GM19025 (cell line): ENCODE measurements around the gene PCDH19.

Experiments used
- ATAC-seq: cut with Tn5 transposase; IDR thresholded peaks from one replicate; pipeline ENCODE4 v1.9.1; 2021; ENCODE audit warnings: mild to moderate bottlenecking, low read depth, moderate library complexity; ENCODE audit not compliant: unreplicated experiment

PCDH19 gene

DNA sequence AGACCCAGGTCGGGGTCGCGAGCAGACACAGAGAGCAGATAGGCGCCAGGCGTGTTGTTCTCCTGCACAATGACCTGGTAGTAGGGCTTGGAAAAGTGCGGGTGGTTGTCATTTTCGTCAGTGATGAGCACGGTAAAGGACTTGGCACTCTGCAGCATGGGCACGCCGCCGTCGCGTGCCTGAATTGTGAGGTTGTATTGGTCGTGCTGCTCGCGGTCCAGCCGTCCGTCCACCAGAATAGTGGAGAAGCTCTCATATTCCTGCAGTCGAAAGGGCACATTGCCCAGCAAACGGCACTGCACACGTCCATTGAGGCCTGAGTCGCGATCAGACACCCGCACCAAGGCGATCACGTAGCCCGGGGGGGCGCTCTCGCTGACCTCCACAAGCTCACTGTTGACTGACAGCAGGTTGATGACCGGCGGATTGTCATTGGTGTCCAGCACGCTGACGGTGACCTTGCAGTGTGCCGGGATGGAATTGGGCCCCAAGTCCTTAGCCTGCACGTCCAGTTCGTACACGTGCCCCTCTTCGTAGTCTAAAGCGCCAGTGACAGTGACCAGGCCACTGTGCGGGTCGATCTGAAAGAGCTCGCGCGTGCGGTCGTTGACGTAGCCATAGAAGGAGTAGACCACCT lies 2.8 kb downstream of the PCDH19 start:
- no peak for ATAC-seq

DNA sequence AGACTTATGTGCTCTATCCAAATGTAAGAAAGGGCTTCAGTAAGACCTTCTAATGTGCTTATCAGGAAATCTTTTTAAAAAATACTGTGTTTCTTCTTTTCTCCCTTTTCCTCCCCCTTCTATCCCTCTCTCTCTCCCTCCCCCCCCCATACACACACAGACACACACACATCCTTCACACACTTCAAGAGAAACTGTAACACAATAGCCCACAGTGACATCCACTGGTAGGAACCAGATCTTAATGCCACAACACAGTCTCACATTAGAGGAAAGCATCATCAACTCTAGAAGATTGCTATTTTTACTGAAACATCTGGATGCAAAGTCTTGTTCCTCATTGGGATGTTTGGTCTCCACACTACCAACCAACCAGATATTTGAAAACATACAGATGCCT lies 4.6 kb downstream of the PCDH19 start:
- no peak for ATAC-seq

DNA sequence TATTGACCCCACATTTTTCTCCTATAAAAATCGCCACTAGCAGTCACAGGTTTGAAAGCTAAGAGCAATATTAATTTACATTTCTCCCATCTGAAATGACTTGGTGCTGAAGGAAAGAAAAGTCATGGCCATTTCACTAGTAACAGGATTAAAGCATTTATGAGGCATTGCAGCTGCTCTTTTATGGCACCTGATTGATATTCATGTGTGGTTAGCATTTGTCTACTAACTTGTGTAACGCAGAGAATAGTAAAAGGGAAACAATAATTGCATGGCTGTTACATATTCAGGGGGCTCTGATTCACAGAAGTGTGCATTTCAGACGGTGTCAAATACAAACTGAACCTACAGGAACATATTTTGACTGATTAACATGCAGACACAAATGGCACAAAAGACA lies 5.2 kb downstream of the PCDH19 start:
- ATAC-seq: no peak

DNA sequence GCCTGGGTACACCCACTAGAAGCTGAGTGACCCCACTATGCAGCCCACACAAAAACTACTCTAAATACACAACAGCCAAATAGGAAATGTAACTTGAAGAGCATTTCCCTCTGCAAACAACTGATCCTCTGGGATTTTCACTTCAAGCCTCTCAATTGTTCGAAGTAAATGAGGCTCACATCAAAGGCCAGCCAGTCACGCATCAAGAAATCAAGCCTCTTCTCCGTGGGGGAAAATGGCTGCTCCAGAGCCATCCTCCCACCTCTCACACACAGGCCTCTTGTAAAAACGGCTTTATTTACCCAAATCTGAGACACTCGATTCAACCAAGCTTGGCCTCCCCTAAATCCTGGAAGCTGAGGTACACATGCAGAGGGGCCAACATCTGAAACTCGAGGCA lies 14.3 kb downstream of the PCDH19 start:
- no peak for ATAC-seq

DNA sequence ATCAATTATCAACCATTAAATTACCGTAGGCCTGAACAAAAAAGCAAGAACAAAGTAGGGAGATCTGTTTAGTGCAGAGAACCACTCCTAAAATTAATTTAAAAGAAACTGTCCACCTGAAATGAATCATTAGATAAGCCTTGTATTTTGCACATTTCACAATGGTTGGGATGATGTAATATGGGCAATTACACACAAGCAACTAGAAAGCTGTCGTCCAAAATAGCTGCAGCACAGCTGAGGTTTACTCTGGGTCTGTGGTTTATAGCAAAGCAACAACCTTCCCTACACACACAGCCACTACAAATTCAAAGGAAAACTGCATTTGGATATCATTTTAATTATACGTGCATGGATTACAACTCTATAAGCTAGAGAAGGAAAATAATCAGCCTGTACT lies 28.5 kb downstream of the PCDH19 start:
- ATAC-seq: no peak

- ATAC-seq: no peak
Observed at GRCh38 chrX:100379388-100379986, 30.6 kb downstream of the PCDH19 start.

DNA sequence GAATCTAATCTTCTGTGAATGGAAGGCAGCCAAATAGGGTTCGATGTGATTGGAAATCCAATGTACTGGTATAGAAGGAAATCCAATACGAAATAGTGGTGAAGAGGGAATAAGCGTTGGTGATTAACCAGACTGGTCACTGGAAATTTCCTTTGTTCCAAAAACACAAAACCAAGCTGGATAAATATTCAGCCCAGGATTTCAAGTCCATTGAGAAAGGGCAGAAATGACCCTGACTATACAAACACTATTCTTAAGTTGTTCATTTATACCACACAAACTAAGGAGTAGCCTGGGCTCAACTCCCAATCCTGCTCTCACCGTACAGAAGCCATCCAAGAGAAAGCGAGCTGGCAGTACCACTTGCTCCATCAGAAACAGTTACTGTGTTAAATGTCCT lies 32.2 kb downstream of the PCDH19 start:
- ATAC-seq: no peak

GRCh38 chrX:100376576-100376975 lies 33.5 kb downstream of the PCDH19 start:
- ATAC-seq: no peak

DNA sequence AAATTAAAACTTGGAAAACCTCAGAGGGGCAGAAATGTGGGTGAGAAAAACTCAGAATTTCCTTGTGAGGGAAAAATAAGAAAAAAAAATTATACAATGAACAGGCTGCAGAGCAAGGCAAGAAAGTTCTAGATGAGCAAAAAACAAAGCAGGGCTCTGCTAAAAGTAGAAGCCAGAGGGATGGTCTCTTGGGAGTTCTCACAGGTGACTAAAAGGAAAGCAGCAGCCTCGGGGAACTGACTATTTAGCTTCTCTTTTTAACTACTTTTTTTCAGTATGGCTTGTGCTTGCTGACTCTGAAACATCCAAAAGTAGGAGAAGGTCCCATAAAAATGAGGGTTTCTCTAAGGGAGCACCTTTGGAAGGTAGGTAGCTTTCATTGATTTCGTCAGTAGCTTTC lies 36.4 kb downstream of the PCDH19 start:
- ATAC-seq: no peak

DNA sequence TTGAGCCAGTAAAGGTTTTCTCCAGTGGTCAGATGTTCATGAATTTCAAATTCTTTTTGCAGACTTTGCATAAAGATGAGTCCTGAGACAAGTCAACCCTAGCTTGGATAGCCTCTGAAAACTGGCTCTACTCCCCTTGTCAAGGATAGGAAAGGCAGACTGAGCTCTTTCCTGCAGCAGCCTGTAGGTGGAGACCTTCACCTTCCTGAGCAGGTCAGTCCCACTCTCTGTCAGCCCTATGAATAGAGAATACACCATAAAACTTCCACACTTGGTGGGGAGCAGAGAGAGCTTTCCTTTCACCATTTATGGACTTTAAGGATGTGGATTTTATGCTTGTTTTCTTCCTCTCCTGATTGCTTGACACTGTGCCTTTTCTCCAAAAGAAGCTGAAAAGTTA lies 41.9 kb downstream of the PCDH19 start:
- ATAC-seq: no peak

- ATAC-seq: no peak
Observed at GRCh38 chrX:100363896-100364295, 46.2 kb downstream of the PCDH19 start.

DNA sequence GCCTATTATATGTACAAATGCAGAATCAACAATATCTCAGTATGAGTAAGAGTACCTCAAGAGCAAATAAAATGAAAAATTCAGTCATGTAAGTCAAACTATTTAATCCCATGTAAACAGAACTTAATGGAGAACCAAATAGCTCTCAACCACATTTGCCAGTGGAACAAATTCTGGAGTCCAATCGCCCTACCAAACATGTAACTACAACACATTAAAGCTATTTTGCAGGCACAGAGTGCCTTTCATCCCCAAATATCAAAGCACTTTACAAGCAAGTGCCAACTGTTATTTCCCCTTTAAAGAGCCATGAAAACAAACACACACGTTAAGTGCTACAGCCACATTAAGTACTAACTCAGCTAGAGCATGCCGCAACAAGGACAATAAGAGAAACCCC lies 51.3 kb downstream of the PCDH19 start:
- no peak for ATAC-seq

GRCh38 chrX:100356351-100356896 lies 53.6 kb downstream of the PCDH19 start:
- ATAC-seq: no peak

GRCh38 chrX:100355680-100356079 lies 54.4 kb downstream of the PCDH19 start:
- ATAC-seq: no peak

DNA sequence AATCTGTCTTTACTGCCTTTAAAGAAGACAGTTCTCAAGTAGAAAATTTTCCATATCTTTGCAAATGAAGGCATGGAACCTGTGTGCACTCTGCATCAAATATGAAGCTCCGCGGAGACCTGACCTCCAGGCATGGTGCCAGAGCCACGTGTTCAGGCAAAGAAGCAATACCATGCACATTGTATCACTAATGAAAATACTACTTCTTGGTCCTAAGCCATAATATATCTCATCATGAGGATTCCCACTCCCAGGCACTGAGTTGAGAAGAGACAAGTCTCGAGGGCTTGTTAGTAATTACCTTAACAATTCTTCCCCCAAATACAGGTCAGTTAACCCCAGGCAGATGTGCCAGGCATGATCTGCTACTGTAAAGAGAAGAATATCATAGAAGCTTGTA lies 56.7 kb downstream of the PCDH19 start:
- ATAC-seq: no peak

GRCh38 chrX:100350704-100351489 lies 59.2 kb downstream of the PCDH19 start:
- no peak for ATAC-seq

DNA sequence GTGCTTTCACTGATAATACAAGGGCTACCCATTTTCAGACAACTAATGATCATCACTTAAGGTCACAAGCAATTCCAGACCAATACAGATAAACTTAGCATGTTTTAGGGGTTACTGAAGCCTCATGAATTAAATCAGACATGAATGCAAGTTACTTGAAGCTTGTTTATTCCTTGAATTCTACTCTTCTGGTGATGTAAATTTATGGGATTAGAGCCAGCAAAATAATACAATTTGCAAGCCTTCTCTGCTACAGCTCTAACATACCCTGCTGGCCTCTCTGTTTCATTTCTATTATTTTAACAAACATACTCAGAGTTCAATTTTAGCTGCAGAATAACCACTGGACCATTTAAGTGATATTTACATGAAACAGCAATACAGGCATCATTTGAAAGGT lies 60.7 kb downstream of the PCDH19 start:
- no peak for ATAC-seq

GRCh38 chrX:100341142-100341510 lies 68.9 kb downstream of the PCDH19 start:
- ATAC-seq: no peak

GRCh38 chrX:100340491-100341141 lies 69.5 kb downstream of the PCDH19 start:
- no peak for ATAC-seq

DNA sequence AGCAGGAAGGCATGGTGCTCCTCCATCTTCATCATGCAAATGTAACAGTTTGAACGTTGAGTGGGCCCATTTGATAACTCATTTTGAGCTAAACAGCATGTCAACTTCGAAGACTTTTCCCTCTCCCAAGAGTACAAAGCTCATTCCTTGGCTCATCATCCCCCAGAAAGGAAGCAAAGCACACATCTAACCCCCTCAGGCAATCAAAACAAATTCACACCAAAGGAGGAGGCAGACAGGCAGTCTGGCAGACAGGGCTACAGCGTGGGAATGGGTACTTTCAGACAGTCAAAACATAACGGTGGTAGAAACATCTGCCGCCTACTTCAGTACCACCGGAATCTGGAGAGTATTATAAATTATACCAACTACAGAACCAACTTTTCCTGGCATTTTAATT lies 81.7 kb downstream of the PCDH19 start:
- ATAC-seq: no peak

DNA sequence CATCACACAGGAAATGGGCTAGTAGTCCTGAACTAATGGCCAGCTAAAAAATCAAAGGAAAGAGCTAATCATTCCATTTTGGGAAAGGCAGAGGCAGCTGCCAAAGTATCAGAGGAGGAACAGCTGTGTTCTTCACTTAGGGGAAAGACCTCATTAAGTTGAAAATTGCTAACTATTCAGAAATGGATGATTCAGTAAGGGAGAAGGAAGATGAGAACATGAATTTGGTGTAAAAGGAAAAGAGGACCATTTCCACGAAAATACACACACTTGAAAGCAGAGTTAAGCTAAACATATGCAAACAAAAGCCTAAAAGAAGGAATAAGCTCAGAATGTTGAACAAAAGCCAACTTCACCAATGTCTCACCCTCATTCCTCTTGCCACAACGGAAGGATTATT lies 90.4 kb downstream of the PCDH19 start:
- no peak for ATAC-seq
